HG02852 (cell line): ENCODE data around the gene MAPT.

Experiments used
- ATAC-seq: cut with Tn5 transposase; IDR thresholded peaks from one replicate; pipeline ENCODE4 v1.9.1; 2021; ENCODE audit warnings: mild to moderate bottlenecking, moderate library complexity; ENCODE audit not compliant: unreplicated experiment

Gene MAPT

DNA sequence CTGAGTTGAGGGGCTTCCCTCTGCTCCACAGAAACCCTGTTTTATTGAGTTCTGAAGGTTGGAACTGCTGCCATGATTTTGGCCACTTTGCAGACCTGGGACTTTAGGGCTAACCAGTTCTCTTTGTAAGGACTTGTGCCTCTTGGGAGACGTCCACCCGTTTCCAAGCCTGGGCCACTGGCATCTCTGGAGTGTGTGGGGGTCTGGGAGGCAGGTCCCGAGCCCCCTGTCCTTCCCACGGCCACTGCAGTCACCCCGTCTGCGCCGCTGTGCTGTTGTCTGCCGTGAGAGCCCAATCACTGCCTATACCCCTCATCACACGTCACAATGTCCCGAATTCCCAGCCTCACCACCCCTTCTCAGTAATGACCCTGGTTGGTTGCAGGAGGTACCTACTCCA, 130.7 kb downstream of the MAPT start:
- no peak for ATAC-seq

DNA sequence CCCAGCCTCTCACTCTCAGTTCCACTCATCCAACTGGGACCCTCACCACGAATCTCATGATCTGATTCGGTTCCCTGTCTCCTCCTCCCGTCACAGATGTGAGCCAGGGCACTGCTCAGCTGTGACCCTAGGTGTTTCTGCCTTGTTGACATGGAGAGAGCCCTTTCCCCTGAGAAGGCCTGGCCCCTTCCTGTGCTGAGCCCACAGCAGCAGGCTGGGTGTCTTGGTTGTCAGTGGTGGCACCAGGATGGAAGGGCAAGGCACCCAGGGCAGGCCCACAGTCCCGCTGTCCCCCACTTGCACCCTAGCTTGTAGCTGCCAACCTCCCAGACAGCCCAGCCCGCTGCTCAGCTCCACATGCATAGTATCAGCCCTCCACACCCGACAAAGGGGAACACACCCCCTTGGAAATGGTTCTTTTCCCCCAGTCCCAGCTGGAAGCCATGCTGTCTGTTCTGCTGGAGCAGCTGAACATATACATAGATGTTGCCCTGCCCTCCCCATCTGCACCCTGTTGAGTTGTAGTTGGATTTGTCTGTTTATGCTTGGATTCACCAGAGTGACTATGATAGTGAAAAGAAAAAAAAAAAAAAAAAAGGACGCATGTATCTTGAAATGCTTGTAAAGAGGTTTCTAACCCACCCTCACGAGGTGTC, 131.3 kb downstream of the MAPT start:
- no peak for ATAC-seq

DNA sequence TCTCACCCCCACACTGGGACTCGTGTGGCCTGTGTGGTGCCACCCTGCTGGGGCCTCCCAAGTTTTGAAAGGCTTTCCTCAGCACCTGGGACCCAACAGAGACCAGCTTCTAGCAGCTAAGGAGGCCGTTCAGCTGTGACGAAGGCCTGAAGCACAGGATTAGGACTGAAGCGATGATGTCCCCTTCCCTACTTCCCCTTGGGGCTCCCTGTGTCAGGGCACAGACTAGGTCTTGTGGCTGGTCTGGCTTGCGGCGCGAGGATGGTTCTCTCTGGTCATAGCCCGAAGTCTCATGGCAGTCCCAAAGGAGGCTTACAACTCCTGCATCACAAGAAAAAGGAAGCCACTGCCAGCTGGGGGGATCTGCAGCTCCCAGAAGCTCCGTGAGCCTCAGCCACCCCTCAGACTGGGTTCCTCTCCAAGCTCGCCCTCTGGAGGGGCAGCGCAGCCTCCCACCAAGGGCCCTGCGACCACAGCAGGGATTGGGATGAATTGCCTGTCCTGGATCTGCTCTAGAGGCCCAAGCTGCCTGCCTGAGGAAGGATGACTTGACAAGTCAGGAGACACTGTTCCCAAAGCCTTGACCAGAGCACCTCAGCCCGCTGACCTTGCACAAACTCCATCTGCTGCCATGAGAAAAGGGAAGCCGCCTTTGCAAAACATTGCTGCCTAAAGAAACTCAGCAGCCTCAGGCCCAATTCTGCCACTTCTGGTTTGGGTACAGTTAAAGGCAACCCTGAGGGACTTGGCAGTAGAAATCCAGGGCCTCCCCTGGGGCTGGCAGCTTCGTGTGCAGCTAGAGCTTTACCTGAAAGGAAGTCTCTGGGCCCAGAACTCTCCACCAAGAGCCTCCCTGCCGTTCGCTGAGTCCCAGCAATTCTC, 132.1 kb downstream of the MAPT start:
- ATAC-seq = no peak

DNA sequence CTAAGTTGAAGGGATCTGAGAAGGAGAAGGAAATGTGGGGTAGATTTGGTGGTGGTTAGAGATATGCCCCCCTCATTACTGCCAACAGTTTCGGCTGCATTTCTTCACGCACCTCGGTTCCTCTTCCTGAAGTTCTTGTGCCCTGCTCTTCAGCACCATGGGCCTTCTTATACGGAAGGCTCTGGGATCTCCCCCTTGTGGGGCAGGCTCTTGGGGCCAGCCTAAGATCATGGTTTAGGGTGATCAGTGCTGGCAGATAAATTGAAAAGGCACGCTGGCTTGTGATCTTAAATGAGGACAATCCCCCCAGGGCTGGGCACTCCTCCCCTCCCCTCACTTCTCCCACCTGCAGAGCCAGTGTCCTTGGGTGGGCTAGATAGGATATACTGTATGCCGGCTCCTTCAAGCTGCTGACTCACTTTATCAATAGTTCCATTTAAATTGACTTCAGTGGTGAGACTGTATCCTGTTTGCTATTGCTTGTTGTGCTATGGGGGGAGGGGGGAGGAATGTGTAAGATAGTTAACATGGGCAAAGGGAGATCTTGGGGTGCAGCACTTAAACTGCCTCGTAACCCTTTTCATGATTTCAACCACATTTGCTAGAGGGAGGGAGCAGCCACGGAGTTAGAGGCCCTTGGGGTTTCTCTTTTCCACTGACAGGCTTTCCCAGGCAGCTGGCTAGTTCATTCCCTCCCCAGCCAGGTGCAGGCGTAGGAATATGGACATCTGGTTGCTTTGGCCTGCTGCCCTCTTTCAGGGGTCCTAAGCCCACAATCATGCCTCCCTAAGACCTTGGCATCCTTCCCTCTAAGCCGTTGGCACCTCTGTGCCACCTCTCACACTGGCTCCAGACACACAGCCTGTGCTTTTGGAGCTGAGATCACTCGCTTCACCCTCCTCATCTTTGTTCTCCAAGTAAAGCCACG, 133.0 kb downstream of the MAPT start:
- no peak for ATAC-seq

DNA sequence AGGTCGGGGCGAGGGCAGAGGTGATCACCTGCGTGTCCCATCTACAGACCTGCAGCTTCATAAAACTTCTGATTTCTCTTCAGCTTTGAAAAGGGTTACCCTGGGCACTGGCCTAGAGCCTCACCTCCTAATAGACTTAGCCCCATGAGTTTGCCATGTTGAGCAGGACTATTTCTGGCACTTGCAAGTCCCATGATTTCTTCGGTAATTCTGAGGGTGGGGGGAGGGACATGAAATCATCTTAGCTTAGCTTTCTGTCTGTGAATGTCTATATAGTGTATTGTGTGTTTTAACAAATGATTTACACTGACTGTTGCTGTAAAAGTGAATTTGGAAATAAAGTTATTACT, 133.6 kb downstream of the MAPT start:
- ATAC-seq = no peak

DNA sequence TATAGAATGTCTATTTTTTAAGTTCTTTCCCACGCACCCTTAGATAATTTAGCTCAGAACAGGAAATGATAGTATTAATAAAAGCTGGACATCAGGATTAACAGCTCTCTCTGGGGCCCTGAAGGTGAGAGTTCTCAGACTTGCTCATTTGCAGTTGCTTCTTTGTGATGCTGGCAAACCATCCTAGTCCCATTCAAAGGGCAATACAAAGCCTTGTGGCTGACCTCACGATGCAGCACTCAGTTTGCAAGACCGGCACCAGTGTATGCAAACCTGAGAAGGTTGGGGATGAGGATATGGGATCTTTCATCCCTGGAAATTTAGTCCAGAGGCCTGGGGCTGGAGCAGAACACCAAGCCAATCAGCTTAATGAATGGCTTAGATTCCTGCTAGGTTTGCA, 134.0 kb downstream of the MAPT start:
- no peak for ATAC-seq

DNA sequence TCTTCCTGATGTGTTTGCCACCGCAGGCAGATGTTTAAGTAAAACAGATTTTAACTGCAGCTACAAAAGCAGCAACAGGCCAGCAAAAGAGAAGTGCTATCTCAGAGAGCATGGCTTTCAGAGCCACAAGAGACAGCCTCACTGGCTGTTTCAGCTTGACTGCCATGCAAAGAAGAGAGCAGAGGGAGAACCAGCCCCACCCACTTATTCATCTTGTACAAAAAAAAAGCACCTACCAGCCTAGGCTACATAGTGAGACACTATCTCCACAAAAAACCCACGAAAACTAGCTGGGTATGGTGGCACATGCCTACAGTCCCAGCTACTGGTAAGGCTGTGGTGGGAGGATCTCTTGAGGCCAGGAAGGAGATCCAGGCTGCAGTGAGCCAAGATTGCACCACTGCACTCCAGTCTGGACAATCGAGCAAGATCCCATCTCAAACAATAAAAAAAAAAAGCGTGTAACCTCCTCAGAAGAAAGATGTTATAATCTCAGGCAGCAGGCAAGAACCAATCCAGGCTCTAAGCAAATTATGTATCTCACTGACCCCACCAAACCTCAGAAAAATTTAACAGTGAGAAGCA, 134.7 kb downstream of the MAPT start:
- ATAC-seq = no peak

DNA sequence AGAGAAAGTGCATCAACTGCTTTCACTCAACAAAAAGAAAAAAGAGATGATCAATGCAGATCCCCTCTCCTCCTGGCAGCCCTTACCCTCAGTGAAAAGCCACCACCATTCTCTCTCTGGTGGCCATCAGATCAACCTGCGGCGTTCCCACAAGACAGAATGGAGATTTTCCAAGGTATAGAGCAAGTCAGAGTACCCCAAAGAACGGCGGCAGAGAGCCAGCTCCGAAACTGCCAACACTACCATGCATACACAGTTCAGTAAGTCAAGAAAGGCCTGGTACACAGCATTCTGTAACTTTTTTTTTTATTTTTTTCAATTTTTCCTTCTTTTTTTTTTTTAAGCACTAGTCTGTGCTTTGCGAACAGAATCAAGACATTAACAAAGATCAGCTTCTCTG, 135.3 kb downstream of the MAPT start:
- ATAC-seq = no peak

DNA sequence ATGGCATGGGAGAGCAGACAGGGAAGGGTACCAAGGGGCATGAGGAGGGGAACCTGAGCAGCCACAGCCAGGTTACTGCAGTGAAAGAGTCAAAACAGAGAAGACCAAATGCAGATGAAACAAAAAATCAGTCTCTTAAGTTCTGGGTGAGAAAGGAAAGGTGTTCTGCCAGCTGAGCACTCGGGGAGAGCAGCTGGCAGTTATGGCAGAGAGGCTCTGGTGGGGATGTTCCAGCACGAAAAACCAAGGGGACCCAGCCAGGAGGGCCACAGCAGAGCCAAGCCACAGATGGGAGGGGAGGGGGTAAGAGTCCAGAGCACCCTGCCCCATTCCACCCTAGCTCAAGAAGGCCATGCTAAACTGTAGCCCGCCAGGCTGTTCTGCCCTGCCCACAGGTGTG, 136.4 kb downstream of the MAPT start:
- ATAC-seq = no peak

DNA sequence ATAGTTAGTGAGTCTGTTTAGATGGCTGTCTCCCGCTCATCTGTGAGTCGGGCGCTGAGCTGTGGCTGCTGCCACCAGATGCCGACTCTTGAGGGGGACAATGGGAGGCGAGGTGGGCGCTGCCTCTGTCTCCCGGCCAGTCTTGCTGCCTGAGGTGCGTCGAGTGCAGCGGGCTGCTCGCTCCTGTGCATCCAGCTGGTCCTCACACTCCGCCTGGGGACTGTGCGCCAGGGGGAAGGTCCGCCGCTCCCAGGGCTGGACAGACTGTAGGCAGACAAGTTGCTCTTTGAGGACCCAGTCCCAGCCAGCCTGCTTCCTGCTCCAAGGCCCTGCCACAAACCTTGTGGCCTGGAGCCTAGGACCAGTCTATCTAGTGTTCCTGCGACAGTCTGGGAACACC, 137.1 kb downstream of the MAPT start:
- no peak for ATAC-seq

DNA sequence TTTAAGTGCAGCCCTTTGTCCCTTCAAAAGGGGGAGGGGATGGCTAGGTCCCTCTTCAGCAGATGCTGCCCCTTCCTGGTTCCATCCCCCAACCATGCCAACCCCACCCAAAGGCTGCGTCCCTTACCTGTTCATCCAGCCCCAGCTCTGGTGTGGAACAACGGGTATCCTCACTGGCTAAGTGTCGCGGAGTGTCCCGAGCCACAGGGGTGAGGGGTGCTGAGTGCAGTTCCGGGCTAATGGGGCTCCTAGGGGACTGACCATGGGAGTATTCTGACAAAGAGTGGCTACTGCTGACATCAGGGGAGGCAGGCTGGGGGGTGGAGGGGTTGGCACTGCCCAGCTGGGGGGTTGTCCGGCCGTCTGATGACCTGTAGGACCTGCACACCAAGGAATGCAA, 137.6 kb downstream of the MAPT start:
- ATAC-seq = no peak

DNA sequence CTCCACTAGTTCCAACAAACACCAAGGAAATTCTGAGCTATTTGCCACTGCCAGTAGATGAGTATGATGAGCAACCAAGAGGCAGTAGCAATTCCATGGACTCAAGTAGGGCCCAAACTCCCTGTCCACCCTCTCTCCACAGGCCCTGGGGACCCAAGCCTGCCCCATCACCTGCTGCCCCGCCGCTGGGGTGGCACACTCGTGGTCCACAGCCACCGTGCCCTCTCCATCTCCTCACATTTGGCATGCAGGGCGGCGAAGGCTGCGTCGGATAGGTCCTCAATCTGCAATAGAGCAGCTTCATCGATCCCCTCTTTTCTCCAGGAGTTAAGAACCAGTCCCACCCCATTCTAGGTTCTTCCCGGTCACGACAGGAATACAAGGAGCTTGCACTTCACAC, 138.6 kb downstream of the MAPT start:
- no peak for ATAC-seq

DNA sequence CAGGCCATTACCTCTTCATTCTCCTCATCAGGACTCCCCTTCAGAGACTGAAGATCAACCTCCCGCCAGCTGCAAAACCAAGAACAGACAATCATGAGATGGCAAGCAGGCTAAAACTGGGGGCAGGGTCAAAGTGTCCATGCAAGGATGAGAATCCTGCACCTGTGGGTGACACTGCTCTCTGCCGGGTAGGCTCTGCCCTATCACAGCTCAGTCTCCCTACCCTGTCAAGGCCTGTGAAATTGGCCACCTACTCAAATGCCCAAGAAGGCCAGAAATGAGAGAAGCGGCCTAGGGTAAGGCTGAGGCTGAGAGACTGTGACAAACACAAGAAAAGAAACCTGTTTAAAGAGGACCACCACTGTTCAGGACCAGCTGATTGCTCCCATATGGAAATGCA, 139.0 kb downstream of the MAPT start:
- ATAC-seq = no peak

DNA sequence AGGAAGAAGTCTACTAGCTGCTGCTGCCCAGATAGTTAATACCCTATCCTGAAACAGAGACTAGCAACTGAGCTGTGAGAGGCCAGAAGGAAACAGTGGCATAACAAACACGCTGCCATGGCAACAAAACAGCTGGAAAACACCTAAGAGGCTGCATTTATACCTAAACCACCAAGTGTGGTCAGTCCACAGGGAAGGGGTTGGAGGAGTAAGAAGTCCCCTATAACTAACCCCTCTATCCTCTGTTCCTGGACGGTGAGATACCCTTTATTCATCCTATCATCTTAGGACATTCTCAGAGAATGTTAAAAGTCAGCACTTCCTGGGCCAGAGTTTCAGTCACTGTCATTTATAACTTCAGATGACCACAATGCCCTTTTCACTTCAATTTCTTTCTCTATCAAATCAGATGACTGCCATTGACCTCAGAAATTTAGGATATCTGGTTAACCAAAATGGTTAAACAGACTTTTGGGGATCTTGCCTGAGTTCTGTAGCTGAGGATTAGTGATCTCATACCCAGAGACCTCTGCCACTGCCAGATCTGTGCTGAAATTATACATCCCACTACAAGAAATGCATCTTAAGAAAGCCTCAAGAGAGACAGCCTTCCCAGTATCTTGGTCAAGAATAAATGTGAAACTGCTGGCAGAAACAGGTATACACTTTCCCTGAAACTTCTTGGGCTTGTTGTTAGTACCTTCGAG, 140.9 kb downstream of the MAPT start:
- ATAC-seq = no peak

DNA sequence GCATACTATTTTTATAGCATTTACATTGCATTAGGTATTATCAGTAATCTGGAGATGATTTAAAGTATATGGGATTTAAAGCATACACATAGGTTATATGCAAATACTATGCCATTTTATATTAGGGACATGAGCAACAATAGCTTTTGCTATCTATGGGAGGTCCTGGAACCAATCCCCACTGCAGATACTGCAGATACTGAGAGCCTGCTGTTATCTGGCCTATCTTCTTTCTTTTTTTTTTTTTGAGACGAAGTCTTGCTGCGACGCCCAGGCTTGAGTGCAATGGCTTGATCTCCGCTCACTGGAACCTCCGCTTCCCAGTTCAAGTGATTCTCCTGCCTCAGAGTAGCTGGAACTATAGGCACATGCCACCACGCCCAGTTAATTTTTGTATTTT, 142.1 kb downstream of the MAPT start:
- no peak for ATAC-seq

DNA sequence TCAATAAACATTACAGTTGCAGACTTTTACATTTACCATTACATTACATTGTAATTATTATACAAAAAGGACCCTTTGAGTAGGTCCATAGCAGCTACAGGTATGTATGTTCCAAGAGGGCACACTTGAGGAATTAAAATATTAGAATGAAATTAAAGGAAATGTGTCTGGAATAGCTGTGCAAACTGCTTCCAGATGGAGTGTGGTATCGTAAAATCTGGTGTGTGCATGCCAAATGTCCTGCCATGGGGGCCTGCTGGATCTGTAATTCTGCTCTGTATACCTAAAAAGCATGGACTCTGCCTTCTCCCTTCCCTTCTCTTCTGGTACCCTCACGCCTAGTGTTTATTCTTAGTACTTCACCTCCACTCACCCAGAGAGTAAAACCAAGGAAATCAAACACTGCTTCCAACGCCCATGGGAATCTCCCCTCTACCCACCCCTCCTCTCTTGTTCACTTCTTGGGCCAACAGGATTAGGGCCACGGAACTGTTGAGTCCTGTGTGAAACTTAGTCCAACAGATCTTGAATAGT, 143.4 kb downstream of the MAPT start:
- ATAC-seq = no peak

DNA sequence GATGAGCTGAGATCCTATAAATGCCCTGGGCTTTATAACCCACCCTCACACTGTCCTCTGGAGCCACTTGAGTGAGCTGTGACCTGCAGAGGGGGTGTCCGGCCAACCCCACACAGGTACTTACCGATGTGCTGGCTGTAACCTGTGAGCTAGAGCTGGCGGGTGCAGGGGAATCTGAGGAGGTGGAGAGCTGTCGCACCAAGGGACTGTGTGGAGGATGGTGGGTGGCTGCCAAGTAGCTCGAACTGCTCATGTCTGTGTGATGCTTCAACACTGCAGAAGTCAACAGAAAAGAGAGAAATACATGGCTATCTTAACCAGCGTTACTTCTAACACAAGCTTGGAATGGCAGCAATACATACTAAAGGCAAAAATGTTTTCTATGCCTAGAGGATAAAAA, 144.1 kb downstream of the MAPT start:
- no peak for ATAC-seq

DNA sequence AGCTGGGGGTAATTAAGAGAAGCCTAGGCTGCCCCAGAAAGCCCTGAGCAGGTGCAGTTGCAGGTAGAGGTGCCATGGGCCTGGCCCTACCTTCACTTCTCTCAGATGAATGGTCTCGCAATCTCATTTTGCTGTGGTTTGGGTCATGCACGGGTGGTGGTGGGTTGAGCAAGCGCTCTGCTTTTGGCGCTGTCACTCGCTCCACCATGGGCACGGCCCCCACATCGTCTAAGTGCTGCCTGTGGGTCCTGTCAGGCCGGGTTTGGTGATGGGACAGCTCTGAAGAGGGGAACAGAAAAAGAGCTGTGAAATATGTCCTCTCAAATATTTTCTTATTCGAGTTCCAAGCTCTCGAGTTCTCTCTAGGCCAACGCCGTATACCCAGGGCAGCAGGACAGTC, 144.6 kb downstream of the MAPT start:
- no peak for ATAC-seq

DNA sequence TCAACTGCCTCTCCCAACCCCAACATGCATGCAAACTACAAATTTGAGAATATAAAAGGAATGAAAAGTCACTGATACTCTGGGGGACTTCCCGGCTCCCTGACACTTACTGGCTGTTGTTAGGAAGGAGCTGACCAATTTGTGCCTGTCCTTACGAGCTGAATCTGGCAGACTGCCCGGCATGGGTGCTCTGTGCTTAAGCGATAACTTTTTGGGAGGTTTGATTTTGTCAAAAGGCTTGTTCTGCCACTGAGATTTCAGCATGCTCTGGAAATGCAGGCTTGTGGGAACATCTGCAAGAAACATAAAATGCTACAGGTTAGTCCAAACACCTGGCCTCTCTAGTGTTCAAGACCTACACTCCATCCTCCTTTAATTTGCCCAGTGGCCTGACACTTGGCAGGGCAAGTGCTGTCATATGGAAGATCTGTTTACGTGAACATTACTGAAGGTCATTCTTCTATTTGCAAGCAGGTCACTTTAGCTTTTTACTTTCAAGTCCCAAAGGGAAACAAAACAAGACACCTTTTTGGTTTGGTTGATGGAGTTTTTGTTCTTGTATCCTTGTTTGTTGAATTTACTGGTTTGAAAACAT, 145.3 kb downstream of the MAPT start:
- no peak for ATAC-seq

DNA sequence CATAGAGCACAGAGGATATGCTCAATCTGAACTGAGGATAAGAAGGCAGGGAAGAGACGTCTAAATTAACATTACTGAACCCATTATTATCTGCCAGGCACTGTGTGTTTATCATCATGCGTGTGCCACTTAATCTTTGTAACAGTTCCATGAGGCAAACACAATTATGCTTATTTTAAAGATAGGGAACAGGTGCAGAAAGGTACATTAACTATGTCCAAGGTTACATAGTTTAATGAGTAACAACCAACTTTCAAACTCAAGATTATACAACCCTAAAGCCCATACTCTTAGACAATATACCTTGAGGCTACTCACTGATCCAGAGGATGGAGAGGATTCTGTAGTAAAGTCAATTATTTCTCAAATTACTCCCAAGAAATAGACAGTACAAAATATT, 147.9 kb downstream of the MAPT start:
- no peak for ATAC-seq
